ENCODE results near the gene SLC25A2. TPM values are rescaled to one million over a fixed set of nuclear protein-coding genes. Genes with fewer than 3 reads are reported as not detected.

Gene SLC25A2
- not detected in 2 replicates for total RNA-seq

DNA sequence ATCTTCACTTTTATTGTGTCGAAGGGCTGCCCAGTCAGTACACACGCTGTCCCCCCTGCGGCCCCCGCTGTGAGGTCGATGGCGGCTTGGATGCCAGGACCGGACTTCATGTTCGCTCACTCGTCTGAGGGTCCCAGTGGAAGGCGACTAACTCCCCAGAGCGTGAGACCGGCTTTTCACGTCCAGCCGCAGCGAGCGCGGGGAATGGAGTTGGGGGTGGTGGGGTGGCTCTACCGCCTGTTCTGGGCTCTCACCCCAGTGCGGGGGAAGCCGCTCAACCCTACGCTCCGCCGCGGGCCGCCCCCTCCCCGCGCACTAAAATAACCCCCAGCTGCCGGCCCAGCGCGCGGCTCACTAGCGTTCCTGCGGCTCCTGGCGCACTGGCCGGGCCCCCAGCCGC, at the start of gene SLC25A2:
SLC25A2 (minus strand) TSS at position 294 of the 400 bp plus-strand sequence; CDS start at position 110, 184 bp downstream.

DNA sequence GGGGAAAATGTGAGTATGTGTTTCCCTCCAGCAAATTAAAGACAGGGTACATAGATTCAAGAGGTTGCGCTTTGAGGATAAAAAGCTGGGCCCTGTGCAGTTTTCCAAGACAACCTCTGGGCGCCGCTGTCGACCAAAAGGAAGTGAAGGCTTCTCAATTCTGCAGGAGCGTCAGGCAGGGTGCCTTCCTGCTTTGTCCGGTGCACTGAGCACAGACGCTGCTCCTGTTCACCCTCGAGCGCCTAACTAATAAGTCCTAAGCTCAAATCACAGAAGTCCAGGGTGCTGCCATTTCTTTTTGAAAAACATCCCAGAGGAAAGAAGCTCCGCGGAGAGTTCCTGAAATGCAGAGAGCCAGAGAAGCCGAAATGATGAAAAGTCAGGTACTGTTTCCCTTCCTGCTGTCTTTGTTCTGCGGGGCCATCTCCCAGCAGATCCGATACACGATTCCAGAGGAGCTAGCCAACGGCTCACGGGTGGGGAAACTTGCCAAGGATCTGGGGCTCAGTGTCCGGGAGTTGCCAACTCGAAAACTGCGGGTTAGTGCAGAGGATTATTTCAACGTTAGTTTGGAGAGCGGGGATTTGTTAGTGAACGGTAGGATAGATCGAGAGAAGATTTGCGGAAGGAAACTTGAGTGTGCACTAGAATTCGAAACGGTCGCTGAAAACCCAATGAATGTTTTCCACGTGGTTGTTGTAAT, 46.2 kb upstream of the SLC25A2 start, which contains the start of gene PCDHGB1:
PCDHGB1 (plus strand) TSS at position 183 of the 703 bp plus-strand sequence; CDS start at position 345, 162 bp downstream.

DNA sequence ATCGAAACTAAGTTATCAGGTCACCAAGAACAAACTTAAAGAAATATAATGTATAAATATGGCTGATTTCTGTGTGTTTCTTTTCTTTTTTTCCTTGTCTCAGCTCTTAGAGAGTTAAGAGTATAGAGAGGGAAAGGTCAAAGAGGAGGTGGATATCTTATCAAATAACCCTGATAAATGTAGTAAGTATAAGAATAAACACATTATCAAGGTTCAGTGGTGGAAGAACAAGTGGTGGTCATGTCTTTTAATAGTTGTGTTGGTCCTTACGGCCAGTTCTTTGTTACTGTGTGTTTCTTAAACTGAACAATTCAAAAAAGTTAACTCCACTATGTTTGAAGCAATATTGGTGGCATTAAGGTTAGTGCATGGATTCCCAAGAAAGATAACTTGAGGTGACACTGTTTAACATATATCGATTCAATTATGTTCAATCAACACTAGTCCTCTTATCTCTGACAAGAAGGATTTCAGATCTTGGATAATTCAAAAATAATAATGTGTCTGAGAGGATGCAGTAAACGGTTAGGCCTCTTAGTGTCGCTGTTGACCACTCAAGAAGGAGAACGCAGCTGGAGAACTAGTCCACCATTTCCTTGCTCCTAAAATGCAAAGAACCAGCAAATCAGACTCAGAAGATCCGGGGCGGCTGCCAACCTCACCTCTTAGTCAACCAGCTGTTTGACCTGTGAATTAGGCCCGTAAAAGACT, 39.5 kb upstream of the SLC25A2 start, which contains the start of gene PCDHGA3:
PCDHGA3 (plus strand) TSS at position 588 of the 711 bp plus-strand sequence. CDS start 205 bp downstream, outside the sequence.

DNA sequence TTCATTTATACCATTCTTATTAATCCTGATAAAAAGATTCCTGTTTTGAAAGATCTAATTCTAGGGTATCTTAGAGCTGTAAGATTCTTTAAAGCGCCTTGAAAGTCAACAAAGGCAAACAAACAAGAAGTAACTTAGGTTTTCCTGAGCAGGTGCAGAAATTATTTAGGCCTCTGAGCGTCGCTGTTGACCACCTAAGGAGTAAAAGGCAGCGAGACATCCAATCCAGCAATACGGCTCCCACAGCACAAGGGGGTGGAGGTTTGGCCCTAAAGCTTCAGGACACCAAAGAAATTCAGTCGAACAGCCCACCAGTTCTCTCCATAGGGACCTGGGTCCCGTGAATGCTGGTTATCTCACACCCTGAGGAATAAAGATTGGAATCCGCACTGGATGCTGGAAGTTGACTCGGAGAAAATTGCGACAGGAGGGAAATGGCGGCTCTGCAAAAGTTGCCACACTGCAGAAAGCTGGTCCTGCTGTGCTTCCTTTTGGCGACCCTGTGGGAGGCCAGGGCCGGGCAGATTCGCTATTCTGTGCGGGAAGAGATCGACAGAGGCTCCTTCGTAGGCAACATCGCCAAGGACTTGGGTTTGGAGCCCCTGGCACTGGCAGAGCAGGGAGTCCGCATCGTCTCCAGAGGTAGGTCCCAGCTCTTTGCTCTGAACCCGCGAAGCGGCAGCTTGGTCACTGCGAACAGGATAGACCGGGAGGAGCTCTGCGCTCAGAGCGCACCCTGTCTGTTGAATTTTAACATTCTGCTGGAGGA, 34.9 kb upstream of the SLC25A2 start, which contains the start of gene PCDHGA2:
PCDHGA2 (plus strand) TSS at position 223 of the 769 bp plus-strand sequence.

DNA sequence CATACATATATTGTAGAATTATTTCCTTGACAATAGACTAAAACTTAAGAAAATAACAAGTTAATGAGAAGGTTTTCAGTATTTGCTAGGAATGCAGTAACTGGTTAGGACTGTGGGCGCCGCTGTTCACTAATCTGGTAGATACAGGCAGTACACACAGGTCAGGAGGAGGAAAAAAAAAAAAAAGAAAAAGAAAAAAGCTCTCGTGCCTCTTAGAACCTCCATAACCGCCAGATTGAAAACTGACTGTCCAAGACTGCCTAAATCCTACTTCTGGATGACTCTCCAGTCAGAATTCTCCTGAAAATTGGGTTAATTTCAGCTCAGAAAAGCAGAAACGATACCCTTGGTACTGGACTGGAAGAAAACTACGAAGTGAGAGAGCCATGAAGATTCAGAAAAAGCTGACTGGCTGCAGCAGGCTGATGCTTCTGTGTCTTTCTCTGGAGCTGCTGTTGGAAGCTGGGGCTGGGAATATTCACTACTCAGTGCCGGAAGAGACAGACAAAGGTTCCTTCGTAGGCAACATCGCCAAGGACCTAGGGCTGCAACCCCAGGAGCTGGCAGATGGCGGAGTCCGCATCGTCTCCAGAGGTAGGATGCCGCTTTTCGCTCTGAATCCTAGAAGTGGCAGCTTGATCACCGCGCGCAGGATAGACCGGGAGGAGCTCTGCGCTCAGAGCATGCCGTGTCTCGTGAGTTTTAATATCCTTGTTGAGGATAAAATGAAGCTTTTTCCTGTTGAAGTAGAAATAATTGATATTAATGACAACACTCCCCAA, 26.6 kb upstream of the SLC25A2 start, which contains the start of gene PCDHGA1:
PCDHGA1 (plus strand) TSS at position 216 of the 782 bp plus-strand sequence.

DNA sequence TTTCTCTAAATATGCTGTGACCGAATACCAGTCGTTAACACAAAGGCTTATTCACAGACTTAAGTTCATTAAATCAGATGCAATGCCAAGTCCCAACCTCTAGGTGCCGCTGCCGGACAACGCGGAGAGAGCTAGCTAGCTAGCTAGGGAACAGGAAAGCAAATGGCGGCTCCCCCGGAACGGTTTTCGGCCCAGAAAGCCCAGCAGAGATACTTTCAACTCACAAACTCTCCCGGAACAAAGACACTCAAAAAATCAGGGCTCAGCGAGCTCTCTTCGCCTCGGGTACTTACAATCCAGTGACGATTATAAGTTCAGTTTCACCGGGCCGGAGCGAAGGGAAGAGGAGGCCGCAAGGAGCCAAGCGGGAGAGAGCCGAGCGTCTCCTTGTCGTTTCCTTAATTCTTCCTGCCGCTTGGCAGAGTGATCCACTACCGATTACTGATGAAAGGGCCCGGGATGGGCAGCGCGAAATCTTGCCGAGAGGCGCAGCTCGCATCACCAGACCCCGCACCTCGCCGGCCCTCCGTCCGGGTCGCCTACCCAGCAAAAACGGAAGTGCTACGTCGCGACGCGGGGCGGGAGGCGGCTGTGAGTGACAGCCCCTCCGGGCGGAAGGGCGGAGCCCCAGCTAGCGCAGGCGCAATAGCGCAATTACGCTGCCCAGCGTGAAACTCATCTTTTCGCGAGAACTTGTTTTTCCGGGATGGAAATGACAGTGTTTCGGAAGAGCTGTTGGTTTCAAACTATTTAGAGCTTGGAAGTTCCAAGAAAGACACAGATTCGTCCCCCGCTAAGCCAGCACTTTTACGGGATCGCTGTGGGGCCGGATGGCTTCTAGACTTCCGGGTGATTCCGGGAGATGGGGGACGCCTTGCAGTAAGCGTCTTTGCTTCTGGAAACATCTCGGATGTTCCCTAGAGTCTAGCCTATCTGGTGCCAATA, 16.6 kb upstream of the SLC25A2 start, which contains the start of gene TAF7:
TAF7 (minus strand) TSS at position 560 of the 945 bp plus-strand sequence. CDS start 740 bp downstream, outside the sequence.

Other genes starting within 250 kb of the SLC25A2 start
- 0.90 and 1.3 TPM in 2 replicates for gene PCDHB2, start 209.4 kb downstream of the SLC25A2 start, total RNA-seq
- 0.16 TPM in 1 of 2 replicates, not detected in the other for gene PCDHB3, start 203.6 kb downstream of the SLC25A2 start, total RNA-seq
- gene PCDHB4, start 182.2 kb downstream of the SLC25A2 start, total RNA-seq, result 0.18 and 0.97 TPM in 2 replicates
- 1.3 and 4.5 TPM in 2 replicates for gene PCDHB5, start 168.8 kb downstream of the SLC25A2 start, total RNA-seq
- 0.49 TPM in 1 of 2 replicates, not detected in the other for gene PCDHB6, start 154.0 kb downstream of the SLC25A2 start, total RNA-seq
- gene PCDHB7, start 131.4 kb downstream of the SLC25A2 start, total RNA-seq, result 0.16 and 1.1 TPM in 2 replicates
- gene PCDHB8, start 126.3 kb downstream of the SLC25A2 start, total RNA-seq, result 0.49 TPM in 1 of 2 replicates, not detected in the other
- gene PCDHB16, start 121.7 kb downstream of the SLC25A2 start, total RNA-seq, result 0.54 TPM in 1 of 2 replicates, not detected in the other
- under 0.01 TPM in 1 of 2 replicates, not detected in the other for gene PCDHB9, start 116.9 kb downstream of the SLC25A2 start, total RNA-seq
- gene PCDHB10, start 111.7 kb downstream of the SLC25A2 start, total RNA-seq, result 0.16 and 0.18 TPM in 2 replicates
- gene PCDHB11, start 104.4 kb downstream of the SLC25A2 start, total RNA-seq, result 0.18 and 0.65 TPM in 2 replicates
- gene PCDHB12, start 95.3 kb downstream of the SLC25A2 start, total RNA-seq, result 0.16 and 0.72 TPM in 2 replicates
- 0.16 and 0.90 TPM in 2 replicates for gene PCDHB13, start 90.1 kb downstream of the SLC25A2 start, total RNA-seq
- 0.54 and 1.5 TPM in 2 replicates for gene PCDHB14, start 80.7 kb downstream of the SLC25A2 start, total RNA-seq
- gene PCDHB15, start 58.7 kb downstream of the SLC25A2 start, total RNA-seq, result 1.8 TPM in 2 replicates
- 36.6 and 51.5 TPM in 2 replicates for gene TAF7, start 16.7 kb upstream of the SLC25A2 start, total RNA-seq
- gene PCDHGA1, start 26.5 kb upstream of the SLC25A2 start, total RNA-seq, result 0.54 and 0.65 TPM in 2 replicates
- 2.5 and 5.8 TPM in 2 replicates for gene PCDHGA2, start 34.7 kb upstream of the SLC25A2 start, total RNA-seq
- gene PCDHGA3, start 39.8 kb upstream of the SLC25A2 start, total RNA-seq, result 2.0 and 2.9 TPM in 2 replicates
- 0.36 and 0.81 TPM in 2 replicates for gene PCDHGB1, start 46.0 kb upstream of the SLC25A2 start, total RNA-seq
- gene PCDHGA4, start 51.0 kb upstream of the SLC25A2 start, total RNA-seq, result 4.7 and 6.3 TPM in 2 replicates
- gene PCDHGB2, start 55.9 kb upstream of the SLC25A2 start, total RNA-seq, result 1.6 and 3.2 TPM in 2 replicates
- 0.32 and 2.2 TPM in 2 replicates for gene PCDHGA5, start 60.1 kb upstream of the SLC25A2 start, total RNA-seq
- 1.8 and 2.4 TPM in 2 replicates for gene PCDHGB3, start 66.2 kb upstream of the SLC25A2 start, total RNA-seq
- gene PCDHGA6, start 69.8 kb upstream of the SLC25A2 start, total RNA-seq, result 1.1 and 3.4 TPM in 2 replicates
- 3.6 and 5.8 TPM in 2 replicates for gene PCDHGA7, start 78.7 kb upstream of the SLC25A2 start, total RNA-seq
- 14.1 and 16.8 TPM in 2 replicates for gene PCDHGB4, start 83.6 kb upstream of the SLC25A2 start, total RNA-seq
- gene PCDHGA8, start 88.6 kb upstream of the SLC25A2 start, total RNA-seq, result 0.18 and 1.8 TPM in 2 replicates
- 21.7 and 22.2 TPM in 2 replicates for gene PCDHGB5, start 93.9 kb upstream of the SLC25A2 start, total RNA-seq
- 1.4 and 2.6 TPM in 2 replicates for gene PCDHGA9, start 98.7 kb upstream of the SLC25A2 start, total RNA-seq
- gene PCDHGB6, start 104.0 kb upstream of the SLC25A2 start, total RNA-seq, result 1.4 and 2.1 TPM in 2 replicates
- 3.4 and 5.0 TPM in 2 replicates for gene PCDHGA10, start 108.9 kb upstream of the SLC25A2 start, total RNA-seq
- gene PCDHGB7, start 113.6 kb upstream of the SLC25A2 start, total RNA-seq, result 7.8 and 14.4 TPM in 2 replicates
- gene PCDHGA11, start 117.0 kb upstream of the SLC25A2 start, total RNA-seq, result 10.2 and 12.8 TPM in 2 replicates
- 26.7 and 27.1 TPM in 2 replicates for gene PCDHGA12, start 126.5 kb upstream of the SLC25A2 start, total RNA-seq
- 40.8 and 83.1 TPM in 2 replicates for gene PCDHGC3, start 171.9 kb upstream of the SLC25A2 start, total RNA-seq
- under 0.01 and 0.18 TPM in 2 replicates for gene PCDHGC4, start 181.0 kb upstream of the SLC25A2 start, total RNA-seq
- 0.54 and 0.65 TPM in 2 replicates for gene PCDHGC5, start 185.0 kb upstream of the SLC25A2 start, total RNA-seq

Data from cardiac atrium fibroblast (primary cell).